HepG2 (cell line): ENCODE measurements around the gene ZNF75A. TPM values are rescaled to one million over a fixed set of nuclear protein-coding genes. Genes with fewer than 3 reads are reported as not detected.
A peak's percentile ranks its signal among the peaks of the same experiment; 100 is the strongest.

Experiments used
- ATAC-seq: fragments of 200-7000 bp; cut with Tn5 transposase; 3 replicates; pipeline ENCODE4 v1.9.1; 2020; ENCODE audit warnings: mild to moderate bottlenecking, moderate library complexity
- BruUV-seq: library from RNA; stranded (reverse); fragments of 400-500 nt; replicated peaks from 2 replicates; lab custom pipeline; 2021; lab: Mats Ljungman, UMichigan
- CTCF ChIA-PET: fragments of 300-600 bp; formaldehyde crosslinking; extraction: SDS; loops from one replicate; lab custom pipeline; 2021; ENCODE audit warnings: low total read pairs, inconsistent platforms, low intra/inter-chr PET ratio; lab: Yijun Ruan, JAX
- POLR2A ChIA-PET: fragments of 350-600 bp; sonication (Branson Sonifier 250); formaldehyde crosslinking; loops from one replicate; lab custom pipeline; 2020; ENCODE audit warnings: antibody characterized with exemption, inconsistent platforms; lab: Yijun Ruan, JAX
- DNase-seq: peaks from one replicate; pipeline ENCODE4 v3.0.0-alpha.2; 2015; ENCODE audit warnings: low spot score
- FAIRE-seq: peaks from 3 replicates; lab custom pipeline; 2011; peaks lifted over from hg19 to GRCh38; lab: Jason Lieb, UNC
- H2AFZ ChIP-seq: one replicate; pipeline ENCODE4 v1.6.1; 2011; ENCODE audit warnings: low read length, inconsistent platforms
- H3K27ac ChIP-seq: fragments of 300-600 bp; 3 replicates; pipeline ENCODE4 v1.8.0; 2011; ENCODE audit warnings: mixed run types, mild to moderate bottlenecking, mixed read lengths, low read length, inconsistent platforms; ENCODE audit not compliant: insufficient read depth; ENCODE audit errors: extremely low read length
- H3K27me3 ChIP-seq, 2 experiments: fragments of 200-600 bp in 1 of 2; 2 replicates in 1 of 2; 3 replicates in 1 of 2; pipeline versions ENCODE4 v1.6.0 to v1.8.0; 2011; ENCODE audit warnings: low read length in 2 of 2, mild to moderate bottlenecking in 2 of 2, moderate library complexity in 2 of 2, inconsistent platforms in 1 of 2; ENCODE audit not compliant: insufficient read depth in 2 of 2, control insufficient read depth in 1 of 2
- H3K36me3 ChIP-seq, 2 experiments: fragments of 200-600 bp in 1 of 2; replicated peaks in 1 of 2; 2 replicates in 1 of 2; 3 replicates in 1 of 2; pipeline versions ENCODE4 v1.5.1 to v1.8.0; 2011; ENCODE audit warnings: low read length in 2 of 2, inconsistent platforms in 1 of 2; ENCODE audit not compliant: insufficient read depth in 2 of 2, control insufficient read depth in 1 of 2
- H3K4me1 ChIP-seq: 2 replicates; pipeline ENCODE4 v1.5.1; 2012; ENCODE audit warnings: low read length, inconsistent platforms; ENCODE audit not compliant: insufficient read depth
- H3K4me2 ChIP-seq: 2 replicates; pipeline ENCODE4 v1.6.0; 2011; ENCODE audit warnings: low read depth, low read length, inconsistent platforms
- H3K4me3 ChIP-seq, 3 experiments: fragments of 200-600 bp in 1 of 3; sonication (generic), shearing (Covaris generic) in 1 of 3; replicated peaks in 1 of 3; 2 replicates each; pipeline ENCODE4 v1.5.1; 2011 to 2016; ENCODE audit warnings: low read length in 3 of 3, inconsistent platforms in 2 of 3, low read depth in 2 of 3, mild to moderate bottlenecking in 2 of 3, control low read depth in 1 of 3, mixed read lengths in 1 of 3; ENCODE audit not compliant: insufficient read depth in 1 of 3
- H3K79me2 ChIP-seq: one replicate; pipeline ENCODE4 v1.6.1; 2011; ENCODE audit warnings: low read length, inconsistent platforms; ENCODE audit not compliant: insufficient read depth
- H3K9ac ChIP-seq: 2 replicates; pipeline ENCODE4 v1.6.0; 2011; ENCODE audit warnings: mild to moderate bottlenecking, low read depth, low read length, inconsistent platforms; ENCODE audit not compliant: insufficient read depth
- H3K9me3 ChIP-seq: 2 replicates; pipeline ENCODE4 v1.5.1; 2012; ENCODE audit warnings: mild to moderate bottlenecking, low read length
- H4K20me1 ChIP-seq: 2 replicates; pipeline ENCODE4 v1.6.0; 2011; ENCODE audit warnings: inconsistent platforms, mild to moderate bottlenecking, low read length, moderate library complexity; ENCODE audit not compliant: insufficient read depth
- ETV5 ChIP-seq: IDR thresholded peaks from 2 replicates; pipeline ENCODE4 v1.6.1; 2018; ENCODE audit warnings: missing biosample characterization, missing genetic modification reagents, inconsistent platforms, borderline replicate concordance
- GPN1 ChIP-seq: sonication (generic); formaldehyde crosslinking; IDR thresholded peaks from 2 replicates; pipeline ENCODE4 v1.5.1; 2020; ENCODE audit warnings: missing genetic modification reagents, borderline replicate concordance
- HDAC2 ChIP-seq: sonication (generic); formaldehyde crosslinking; IDR thresholded peaks from 2 replicates; pipeline ENCODE4 v1.4.0; 2020; ENCODE audit warnings: missing genetic modification reagents
- IRX3 ChIP-seq: sonication (generic); formaldehyde crosslinking; IDR thresholded peaks from 2 replicates; pipeline ENCODE4 v1.8.1; 2023; ENCODE audit warnings: mild to moderate bottlenecking, low read depth, missing genetic modification reagents, borderline replicate concordance
- MNT ChIP-seq: fragments of 450-650 bp; IDR thresholded peaks from 2 replicates; pipeline ENCODE4 v1.6.1; 2016
- PCBP2 ChIP-seq: fragments of 200-400 bp; formaldehyde crosslinking; optimal IDR thresholded peaks from 2 replicates; pipeline ENCODE3; 2018; ENCODE audit warnings: low read length, low read depth; ENCODE audit not compliant: poor library complexity, severe bottlenecking
- ZBTB8A ChIP-seq: sonication (generic); formaldehyde crosslinking; IDR thresholded peaks from 2 replicates; pipeline ENCODE4 v1.4.0; 2020; ENCODE audit warnings: mild to moderate bottlenecking, low read depth, missing genetic modification reagents, borderline replicate concordance
- WGBS: methylation state at CpG from one replicate; pipeline ENCODE4 v1.1.6; 2017; ENCODE audit warnings: low lambda C conversion rate; 5-methylcytosine and 5-hydroxymethylcytosine counted together
- in situ Hi-C: cut with HindIII; loops from 2 replicates; pipeline ENCODE4 v1.10.0; 2017; ENCODE audit warnings: low pct_unique_long_range_greater_than_20kb; ENCODE audit not compliant: extremely low pct_ligation_motif_present
- intact Hi-C: fragments of 100-400 bp; cut with micrococcal nuclease; formaldehyde crosslinking; loops from one replicate; pipeline ENCODE4 v1.10.0; 2022; ENCODE audit not compliant: unreplicated experiment
- polyA plus RNA-seq, 8 experiments: library from polyadenylated mRNA; depleted of rRNA in 3 of 8; stranded (reverse) in 7 of 8; unstranded in 1 of 8; fragments of >200 nt; fragmentation: Illumina TruSeq in 4 of 8; extraction: Trizol in 4 of 8; gene quantifications; 2 replicates each; pipeline versions ENCODE4 v1.2.1 to v1.2.3, GENCODE V29; 2011 to 2016; ENCODE audit warnings: low read depth in 4 of 8, missing spikeins in 1 of 8, mixed read lengths in 1 of 8; ENCODE audit not compliant: insufficient read depth in 1 of 8
- total RNA-seq, 5 experiments: library from RNA; depleted of rRNA; stranded (reverse); fragments of >200 nt; fragmentation: Illumina TruSeq; extraction: Trizol; gene quantifications; 2 replicates each; pipeline ENCODE4 v1.2.3, GENCODE V29; 2016; ENCODE audit warnings: low read depth in 1 of 5

Gene ZNF75A
- total and polyA plus RNA-seq, 2 of the 13 experiments (the other 11 are each of a cell fraction or from before 2014, with no cell fraction given) = 1.4 to 2.1 TPM

- no peak for TF ChIP-seq HDAC2 (CRISPR knock-in tag)
- no peak for TF ChIP-seq ETV5 (CRISPR knock-in tag)
Measured at GRCh38 chr16:3346041-3346440, 40.7 kb downstream of the ZNF75A start (continued).

GRCh38 chr16:3347586-3347985 lies 42.3 kb downstream of the ZNF75A start:
- Histone ChIP-seq H3K36me3 (no peaks in the 10 kb centered on the region), H3K9me3 (no peaks in the 10 kb centered on the region), H3K79me2 (no peaks in the 10 kb centered on the region), H3K9ac (no peak overlapping the region), H3K27ac (no peak overlapping the region), H4K20me1 (no peaks in the 10 kb centered on the region), H3K4me1 (no peaks in the 10 kb centered on the region), H3K27me3 (peaks cover 0 to 8% of the 10 kb centered on the region in 2 experiments; a peak in 2 of 5 replicates), H3K4me2 (no peak overlapping the region), H3K4me3 (no peak overlapping the region), H2AFZ (no peak overlapping the region)
- POLR2A ChIA-PET = no interaction called here
- DNase-seq = no peak
- CTCF ChIA-PET = no interaction called here
- in situ Hi-C loops (no loop called here), intact Hi-C loops (no loop called here)
- WGBS = 12% methylated on average over 10 of the region's 10 CpGs
- ATAC-seq = no peak
- no peak for FAIRE-seq
- TF ChIP-seq GPN1 (no peak), PCBP2 (no peak), MNT (peak; percentile 91), ZBTB8A (CRISPR knock-in tag) (no peak), IRX3 (CRISPR knock-in tag) (no peak)
- no TSS peak for BruUV-seq
